GM06990 (cell line): ENCODE measurements around the gene ATP5PO.

Experiments
- DNase-seq: peaks from one replicate; pipeline ENCODE4 v3.0.0-alpha.2; 2011; ENCODE audit not compliant: insufficient read length; ENCODE audit errors: extremely low read depth
- H3K27me3 ChIP-seq: replicated peaks from 2 replicates; pipeline ENCODE4 v1.6.0; 2011; ENCODE audit warnings: low read length; ENCODE audit not compliant: control insufficient read depth, insufficient read depth
- H3K36me3 ChIP-seq: 2 replicates; pipeline ENCODE4 v1.5.1; 2011; ENCODE audit warnings: low read length; ENCODE audit not compliant: control insufficient read depth, insufficient read depth
- H3K4me3 ChIP-seq: replicated peaks from 2 replicates; pipeline ENCODE4 v1.5.1; 2011; ENCODE audit warnings: low read depth, mild to moderate bottlenecking, control low read depth, low read length
- TF ChIP-seq, protein P1 (sequence below): IDR thresholded peaks from 2 replicates; pipeline ENCODE4 v1.5.1; 2011; ENCODE audit warnings: low read length, control low read depth, mild to moderate bottlenecking, inconsistent platforms; ENCODE audit not compliant: insufficient read depth, poor library complexity, severe bottlenecking

The ATP5PO gene

DNA sequence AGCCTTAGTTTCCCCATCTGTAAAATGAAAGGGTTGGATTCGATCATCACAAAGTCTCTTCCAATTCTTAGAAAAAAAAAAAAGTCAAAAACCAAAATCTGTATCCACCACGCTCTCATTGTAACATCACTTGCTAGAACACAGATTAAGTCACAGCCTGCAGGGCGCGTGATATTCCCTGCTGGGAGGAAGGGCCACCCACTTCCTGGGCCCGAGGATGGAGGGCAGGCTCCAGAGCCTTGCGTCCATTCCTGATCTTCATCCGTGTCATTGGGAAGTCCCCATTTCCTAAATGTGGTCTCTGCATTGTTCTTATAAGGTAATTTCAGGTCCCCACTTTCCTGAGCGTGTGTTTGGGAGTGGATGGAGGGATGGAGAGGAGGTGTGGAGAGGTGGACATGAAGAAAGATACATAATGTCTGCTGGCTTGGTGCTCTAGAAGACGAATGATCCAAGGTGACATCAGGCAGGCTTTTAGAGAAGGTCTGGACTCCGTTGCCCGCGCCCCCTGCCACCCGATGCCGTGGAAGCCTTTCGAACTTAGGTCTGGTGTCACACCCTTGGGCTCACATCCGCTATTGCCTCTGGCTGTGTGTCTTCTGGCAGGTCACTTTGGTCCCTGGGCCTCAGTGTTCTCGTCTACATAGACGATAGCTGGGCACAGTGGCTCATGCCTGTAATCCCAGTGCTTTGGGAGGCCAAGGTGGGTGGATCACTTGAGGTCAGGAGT lies 56.1 kb downstream of the ATP5PO start:
- no peak overlapping the region for H3K4me3 ChIP-seq
- H3K27me3 ChIP-seq, result no peaks in the 10 kb centered on the region; the same call in 1 of the 2 replicates
- H3K36me3 ChIP-seq, result no peaks in the 10 kb centered on the region
- TF ChIP-seq, protein P1, sequence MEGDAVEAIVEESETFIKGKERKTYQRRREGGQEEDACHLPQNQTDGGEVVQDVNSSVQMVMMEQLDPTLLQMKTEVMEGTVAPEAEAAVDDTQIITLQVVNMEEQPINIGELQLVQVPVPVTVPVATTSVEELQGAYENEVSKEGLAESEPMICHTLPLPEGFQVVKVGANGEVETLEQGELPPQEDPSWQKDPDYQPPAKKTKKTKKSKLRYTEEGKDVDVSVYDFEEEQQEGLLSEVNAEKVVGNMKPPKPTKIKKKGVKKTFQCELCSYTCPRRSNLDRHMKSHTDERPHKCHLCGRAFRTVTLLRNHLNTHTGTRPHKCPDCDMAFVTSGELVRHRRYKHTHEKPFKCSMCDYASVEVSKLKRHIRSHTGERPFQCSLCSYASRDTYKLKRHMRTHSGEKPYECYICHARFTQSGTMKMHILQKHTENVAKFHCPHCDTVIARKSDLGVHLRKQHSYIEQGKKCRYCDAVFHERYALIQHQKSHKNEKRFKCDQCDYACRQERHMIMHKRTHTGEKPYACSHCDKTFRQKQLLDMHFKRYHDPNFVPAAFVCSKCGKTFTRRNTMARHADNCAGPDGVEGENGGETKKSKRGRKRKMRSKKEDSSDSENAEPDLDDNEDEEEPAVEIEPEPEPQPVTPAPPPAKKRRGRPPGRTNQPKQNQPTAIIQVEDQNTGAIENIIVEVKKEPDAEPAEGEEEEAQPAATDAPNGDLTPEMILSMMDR, result no peak
- no peak for DNase-seq

- no peaks in the 10 kb centered on the region for H3K36me3 ChIP-seq
These were observed 56.8 kb downstream of the ATP5PO start for GRCh38 chr21:33858667-33859372.

DNA sequence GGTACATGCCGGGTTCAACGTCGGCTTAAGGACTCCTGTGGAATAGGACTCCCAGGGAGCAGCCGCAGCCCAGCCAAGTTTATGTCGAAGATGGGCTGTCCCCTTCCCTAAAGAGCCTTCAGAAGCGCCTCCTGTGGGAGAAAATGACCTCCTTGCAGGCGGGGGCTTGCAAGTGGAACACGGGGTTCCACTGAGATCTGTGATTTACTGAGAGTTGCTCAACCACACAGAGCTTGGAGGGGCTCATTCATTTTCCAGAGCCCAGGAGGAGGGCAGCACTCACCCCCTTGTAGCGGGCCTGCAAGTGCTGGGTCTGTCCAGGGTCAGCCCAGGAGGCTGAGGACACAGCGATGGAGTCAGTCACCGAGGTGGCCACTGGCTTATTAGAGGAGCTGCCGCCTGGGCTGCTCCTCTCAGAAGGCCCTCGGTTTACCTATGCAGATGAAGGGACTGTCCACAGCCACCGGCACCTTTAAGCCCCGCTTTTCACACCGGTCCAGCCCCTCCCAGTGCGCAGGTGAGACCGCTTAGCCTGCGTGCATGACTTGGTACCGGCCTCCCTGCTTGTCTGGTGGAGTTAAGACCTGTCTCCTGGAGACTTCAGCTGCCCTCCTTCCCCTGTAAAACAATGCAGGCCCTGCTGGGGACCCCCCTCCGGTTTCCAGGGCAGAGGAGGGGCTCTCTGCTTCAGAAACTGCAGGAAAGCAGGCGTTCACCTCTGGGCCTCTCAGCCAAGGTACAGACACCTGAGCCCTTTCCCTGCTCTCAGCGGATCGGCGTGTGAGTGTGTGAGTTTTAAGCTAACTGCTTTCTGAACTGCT lies 57.5 kb downstream of the ATP5PO start:
- DNase-seq, result no peak
- Histone ChIP-seq H3K4me3 (no peak overlapping the region), H3K27me3 (no peaks in the 10 kb centered on the region; the same call in 1 of the 2 replicates), H3K36me3 (no peaks in the 10 kb centered on the region)
- TF ChIP-seq, protein P1, result no peak

More at GRCh38 chr21:33858667-33859372, 56.8 kb downstream of the ATP5PO start:
- Histone ChIP-seq H3K27me3 (no peaks in the 10 kb centered on the region; the same call in 1 of the 2 replicates), H3K4me3 (no peak overlapping the region)
- TF ChIP-seq, protein P1, result no peak
- no peak for DNase-seq

- no peaks in the 10 kb centered on the region for H3K36me3 ChIP-seq
- no peak overlapping the region for H3K4me3 ChIP-seq
- TF ChIP-seq, protein P1, result no peak
- no peak for DNase-seq
- no peaks in the 10 kb centered on the region; the same call in 1 of the 2 replicates for H3K27me3 ChIP-seq
These were observed 58.6 kb downstream of the ATP5PO start for GRCh38 chr21:33856893-33857527.

DNA sequence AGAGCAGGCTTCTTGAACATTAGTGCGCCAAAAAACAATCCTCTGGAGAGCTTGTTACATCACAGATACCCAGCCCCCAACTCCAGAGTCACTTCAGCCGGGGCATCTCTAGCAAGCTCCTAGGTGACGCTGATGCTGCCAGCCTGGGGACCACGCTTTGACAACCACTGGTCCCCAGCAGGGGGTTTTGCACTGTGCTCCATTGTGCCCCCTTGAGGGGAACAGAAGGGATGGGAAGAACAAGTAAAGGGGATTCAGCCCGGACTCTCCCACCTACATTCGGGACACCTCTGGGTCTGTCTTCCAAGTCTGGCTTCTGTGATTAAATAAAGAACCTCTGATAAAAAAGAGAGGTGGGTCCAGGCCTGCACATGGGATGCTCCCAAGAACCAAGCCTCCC lies 60.4 kb downstream of the ATP5PO start:
- H3K36me3 ChIP-seq, result no peaks in the 10 kb centered on the region
- H3K27me3 ChIP-seq, result no peaks in the 10 kb centered on the region; the same call in 1 of the 2 replicates
- DNase-seq, result no peak
- TF ChIP-seq, protein P1, result peak; percentile 46
- H3K4me3 ChIP-seq, result no peak overlapping the region
